Measurements from ENCODE around the gene ARCN1. TPM values are rescaled to one million over a fixed set of nuclear protein-coding genes. Genes with fewer than 3 reads are reported as not detected.

ARCN1 gene
- total RNA-seq, 4 donors from 2014 or later: 67.8 to 81.6 (median 78.1) TPM

DNA sequence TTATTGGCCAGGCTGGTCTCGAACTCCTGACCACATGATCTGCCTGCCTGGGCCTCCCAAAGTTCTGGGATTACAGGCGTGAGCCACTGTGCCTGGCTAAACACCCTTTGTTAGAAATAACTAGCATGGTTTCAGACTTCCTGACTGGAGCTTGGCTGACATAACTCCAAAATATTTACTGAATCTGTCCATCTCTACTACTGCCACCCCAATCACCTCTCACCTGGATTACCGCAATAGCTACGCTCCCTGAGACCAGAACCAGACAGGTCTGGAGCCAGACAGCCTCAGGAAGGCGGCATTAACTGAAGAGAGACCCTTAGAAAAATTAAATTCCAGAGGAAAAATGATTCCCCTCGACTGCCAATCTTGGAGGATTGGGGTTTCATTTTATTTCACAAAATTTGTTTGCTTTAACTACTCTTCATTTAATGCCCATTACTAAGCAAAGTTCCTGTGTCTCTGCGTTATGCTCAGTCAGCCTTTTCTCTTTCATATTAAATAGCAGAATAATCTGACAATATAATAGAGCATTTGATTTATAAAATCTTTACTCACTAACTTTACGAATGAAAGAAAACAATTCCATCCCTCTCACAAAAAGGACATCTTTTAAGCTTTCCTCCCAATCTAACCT is 28.1 kb upstream of the ARCN1 start:
- H3K36me3 ChIP-seq: peaks cover 0 to 65% (median 12%) of the 10 kb centered on the region in 3 donors
- H3K27me3 ChIP-seq: no peaks in the 10 kb centered on the region
- 87 to 90% methylated on average over 8 of the region's 8 CpGs for WGBS, 2 donors
- TF ChIP-seq POLR2A (IDR thresholded peaks at IDR 0.05): no peak
- TF ChIP-seq, protein P1, sequence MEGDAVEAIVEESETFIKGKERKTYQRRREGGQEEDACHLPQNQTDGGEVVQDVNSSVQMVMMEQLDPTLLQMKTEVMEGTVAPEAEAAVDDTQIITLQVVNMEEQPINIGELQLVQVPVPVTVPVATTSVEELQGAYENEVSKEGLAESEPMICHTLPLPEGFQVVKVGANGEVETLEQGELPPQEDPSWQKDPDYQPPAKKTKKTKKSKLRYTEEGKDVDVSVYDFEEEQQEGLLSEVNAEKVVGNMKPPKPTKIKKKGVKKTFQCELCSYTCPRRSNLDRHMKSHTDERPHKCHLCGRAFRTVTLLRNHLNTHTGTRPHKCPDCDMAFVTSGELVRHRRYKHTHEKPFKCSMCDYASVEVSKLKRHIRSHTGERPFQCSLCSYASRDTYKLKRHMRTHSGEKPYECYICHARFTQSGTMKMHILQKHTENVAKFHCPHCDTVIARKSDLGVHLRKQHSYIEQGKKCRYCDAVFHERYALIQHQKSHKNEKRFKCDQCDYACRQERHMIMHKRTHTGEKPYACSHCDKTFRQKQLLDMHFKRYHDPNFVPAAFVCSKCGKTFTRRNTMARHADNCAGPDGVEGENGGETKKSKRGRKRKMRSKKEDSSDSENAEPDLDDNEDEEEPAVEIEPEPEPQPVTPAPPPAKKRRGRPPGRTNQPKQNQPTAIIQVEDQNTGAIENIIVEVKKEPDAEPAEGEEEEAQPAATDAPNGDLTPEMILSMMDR (IDR thresholded peaks at IDR 0.05): no peak
- no peak for DNase-seq
- no peak overlapping the region for H3K27ac ChIP-seq
- H3K9me3 ChIP-seq: no peaks in the 10 kb centered on the region
- intact Hi-C loops (cut with DNase I): no loop called here
- H3K4me1 ChIP-seq: no peaks in the 10 kb centered on the region
- H3K4me3 ChIP-seq: no peak overlapping the region

GRCh38 chr11:118544647-118545010 is 27.6 kb upstream of the ARCN1 start:
- H3K36me3 ChIP-seq: peaks cover 0 to 70% (median 12%) of the 10 kb centered on the region in 3 donors
- no peaks in the 10 kb centered on the region for H3K4me1 ChIP-seq
- no peaks in the 10 kb centered on the region for H3K27me3 ChIP-seq
- no peak for DNase-seq
- no peaks in the 10 kb centered on the region for H3K9me3 ChIP-seq
- 65 to 72% methylated on average over 3 of the region's 3 CpGs for WGBS, 2 donors
- intact Hi-C loops (cut with DNase I): no loop called here
- TF ChIP-seq POLR2A (IDR thresholded peaks at IDR 0.05): no peak
- TF ChIP-seq, protein P1 (IDR thresholded peaks at IDR 0.05): no peak
- H3K27ac ChIP-seq: no peak overlapping the region
- H3K4me3 ChIP-seq: no peak overlapping the region

DNA sequence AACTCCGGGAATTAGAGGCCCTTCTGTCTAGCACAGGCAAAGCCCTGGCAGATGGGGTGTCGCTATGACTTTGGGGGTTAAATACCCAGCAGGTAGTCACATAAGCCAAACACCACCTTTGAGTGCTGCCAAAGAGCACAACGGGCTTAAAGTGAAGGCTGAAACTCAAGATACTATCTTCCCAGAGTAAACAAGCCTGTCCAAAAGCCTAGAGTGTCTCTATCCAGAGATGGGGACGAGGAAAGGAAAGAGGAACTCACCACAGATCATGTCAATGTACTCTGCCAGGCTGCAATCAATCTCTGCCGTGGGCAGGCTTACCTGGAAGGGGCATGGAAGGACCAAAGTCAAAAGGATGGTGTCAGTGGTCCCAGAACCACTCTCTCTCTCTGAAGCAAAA is 26.7 kb upstream of the ARCN1 start:
- Histone ChIP-seq H3K27me3 (no peaks in the 10 kb centered on the region), H3K4me3 (no peak overlapping the region), H3K9me3 (no peaks in the 10 kb centered on the region), H3K4me1 (no peaks in the 10 kb centered on the region), H3K27ac (no peak overlapping the region), H3K36me3 (peaks cover 0 to 78% (median 12%) of the 10 kb centered on the region in 3 donors)
- no peak for DNase-seq
- intact Hi-C loops (cut with DNase I): no loop called here
- 69 to 91% methylated on average over 4 to 5 of the region's 5 CpGs for WGBS, 2 donors
- TF ChIP-seq, protein P1 (IDR thresholded peaks at IDR 0.05): no peak
- TF ChIP-seq POLR2A (IDR thresholded peaks at IDR 0.05): no peak

DNA sequence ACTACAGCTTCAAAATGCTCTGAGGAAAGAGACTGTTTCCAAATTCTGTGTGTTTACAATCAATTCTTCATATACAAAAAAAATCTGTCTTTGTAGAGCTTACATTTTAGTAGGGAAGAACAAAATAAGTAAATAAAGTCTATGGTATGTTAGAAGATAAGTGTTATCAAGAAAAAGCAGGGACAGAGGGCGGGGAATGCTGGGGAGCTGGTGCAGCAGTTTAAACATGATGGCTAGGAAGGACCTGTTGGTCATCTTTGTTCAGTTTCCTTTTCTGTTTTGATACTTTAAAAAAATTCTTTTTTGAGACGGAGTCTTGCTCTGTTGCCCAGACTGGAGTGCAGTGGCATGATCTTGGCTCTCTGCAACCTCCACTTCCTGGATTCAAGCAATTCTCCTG is 25.1 kb upstream of the ARCN1 start:
- Histone ChIP-seq H3K36me3 (peaks cover 0 to 83% (median 23%) of the 10 kb centered on the region in 3 donors), H3K27ac (no peak overlapping the region), H3K9me3 (no peaks in the 10 kb centered on the region), H3K4me1 (no peaks in the 10 kb centered on the region), H3K27me3 (no peaks in the 10 kb centered on the region), H3K4me3 (no peak overlapping the region)
- intact Hi-C loops (cut with DNase I): no loop called here
- TF ChIP-seq, protein P1 (IDR thresholded peaks at IDR 0.05): no peak
- no peak for TF ChIP-seq POLR2A (IDR thresholded peaks at IDR 0.05)
- WGBS, 2 donors: 86 to 95% methylated on average over 2 of the region's 2 CpGs
- DNase-seq: no peak

GRCh38 chr11:118552341-118552740 is 19.9 kb upstream of the ARCN1 start:
- WGBS, 2 donors: 89 to 93% methylated on average over 3 to 4 of the region's 4 CpGs
- no peak for DNase-seq
- TF ChIP-seq, protein P1 (IDR thresholded peaks at IDR 0.05): no peak
- no peak for TF ChIP-seq POLR2A (IDR thresholded peaks at IDR 0.05)

More at GRCh38 chr11:118552341-118552740, 19.9 kb upstream of the ARCN1 start:
- Histone ChIP-seq H3K4me3 (no peak overlapping the region), H3K36me3 (peaks cover 0 to 92% (median 15%) of the 10 kb centered on the region in 3 donors), H3K27ac (no peak overlapping the region), H3K4me1 (no peaks in the 10 kb centered on the region), H3K27me3 (no peaks in the 10 kb centered on the region), H3K9me3 (no peaks in the 10 kb centered on the region)
- intact Hi-C loops (cut with DNase I): no loop called here

Measured in esophagus squamous epithelium (tissue), 5 donors.